Activated naive CD4-positive, alpha-beta T cell treated with anti-CD3 and anti-CD28 coated beads for 36 hours (primary cell): Measurements from ENCODE around the gene AFAP1L1. TPM values are rescaled to one million over a fixed set of nuclear protein-coding genes. Genes with fewer than 3 reads are reported as not detected.

Experiments
- CTCF ChIA-PET: fragments of 350-600 bp; sonication (Branson Sonifier 250); formaldehyde crosslinking; loops from one replicate; lab custom pipeline; 2021; ENCODE audit warnings: antibody characterized with exemption; lab: Charles Lee
- DNase-seq: peaks from one replicate; pipeline ENCODE4 v3.0.0-alpha.2; 2020
- H3K27ac Mint-ChIP-seq: one replicate; pipeline ENCODE4 v1.8.0; 2021; ENCODE audit warnings: mild to moderate bottlenecking, mixed read lengths
- H3K27me3 Mint-ChIP-seq: one replicate; pipeline ENCODE4 v1.8.0; 2021; ENCODE audit warnings: low read depth, mixed read lengths
- H3K36me3 Mint-ChIP-seq: one replicate; pipeline ENCODE4 v1.8.0; 2021; ENCODE audit warnings: low read depth, mixed read lengths
- H3K4me1 Mint-ChIP-seq: one replicate; pipeline ENCODE4 v1.8.0; 2021; ENCODE audit warnings: low read depth, mixed read lengths
- H3K4me3 Mint-ChIP-seq: one replicate; pipeline ENCODE4 v1.8.0; 2021; ENCODE audit warnings: mild to moderate bottlenecking, moderate library complexity, mixed read lengths
- H3K9me3 Mint-ChIP-seq: one replicate; pipeline ENCODE4 v1.8.0; 2021; ENCODE audit warnings: mixed read lengths
- intact Hi-C: fragments of 100-400 bp; cut with micrococcal nuclease; formaldehyde crosslinking; loops from one replicate; pipeline ENCODE4 v1.15.1; 2023
- total RNA-seq, 2 experiments: library from RNA; stranded (reverse); gene quantifications; one replicate each; pipeline ENCODE4 v1.2.3, GENCODE V29; 2021

Gene AFAP1L1
- total RNA-seq, 2 experiments from 2014 or later = 0.07 TPM; not detected in 1

DNA sequence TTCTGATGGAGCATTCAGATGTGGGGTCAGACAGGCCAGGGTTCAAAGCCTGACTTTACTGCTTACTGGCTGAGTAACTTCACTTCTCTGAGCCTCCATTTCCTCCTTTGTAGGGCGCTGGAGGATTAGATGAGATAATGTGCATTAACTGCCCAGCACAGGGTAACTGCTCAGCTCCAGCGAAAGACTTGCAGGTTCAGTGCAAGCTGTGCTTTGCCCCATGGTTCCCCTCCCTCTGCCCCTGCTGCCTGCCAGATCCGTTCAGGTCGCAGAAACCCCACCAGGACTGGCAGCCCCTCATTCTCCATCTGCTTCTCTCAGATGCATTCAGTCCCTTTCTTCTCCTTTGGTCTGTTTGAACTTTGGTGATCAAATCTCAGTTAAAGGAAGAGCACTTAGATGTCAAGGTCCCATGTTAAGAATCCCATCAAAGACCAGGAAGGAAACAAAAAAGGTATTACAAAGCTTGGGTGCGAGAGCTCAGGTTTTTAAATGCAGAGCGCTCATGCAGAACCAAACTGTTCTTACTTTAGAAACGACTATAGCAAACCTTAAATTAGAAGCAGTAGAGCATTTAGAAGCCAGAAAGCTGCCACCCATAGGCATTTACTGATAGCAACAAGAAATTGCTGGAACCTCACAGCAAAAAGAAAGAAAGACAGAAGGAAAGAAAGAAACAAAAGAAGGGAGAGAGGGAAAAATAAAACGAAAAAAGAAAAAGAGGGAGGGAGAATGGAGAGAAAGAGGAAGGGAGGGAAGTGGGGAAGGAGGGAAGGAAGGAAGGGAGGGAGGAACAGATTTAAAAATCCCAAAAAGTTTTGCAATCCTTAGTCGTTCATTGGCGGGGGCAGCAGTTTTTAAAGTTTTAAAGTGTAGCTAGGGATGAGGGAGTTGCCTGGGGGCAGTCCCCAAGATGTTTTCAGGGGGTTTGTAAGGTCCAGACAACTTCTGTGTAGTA is 23.5 kb downstream of the AFAP1L1 start:
- CTCF ChIA-PET = interaction anchor here (0.8 to 1.1 kb wide), 2 partner anchors 72 to 153 kb away, joined by 3 read pairs; partner anchors contain the start of gene ABLIM3
- Mint-ChIP-seq H3K9me3 (no peaks in the 10 kb centered on the region), H3K4me1 (peaks cover 51% of the 10 kb centered on the region), H3K4me3 (peak overlapping the region; percentile 28), H3K36me3 (no peaks in the 10 kb centered on the region), H3K27ac (no peak overlapping the region), H3K27me3 (no peaks in the 10 kb centered on the region)
- intact Hi-C loops = loop anchor here (5.0 kb wide), 1 partner anchor 137 kb away; no protein-coding TSS in a partner anchor
- DNase-seq = no peak

DNA sequence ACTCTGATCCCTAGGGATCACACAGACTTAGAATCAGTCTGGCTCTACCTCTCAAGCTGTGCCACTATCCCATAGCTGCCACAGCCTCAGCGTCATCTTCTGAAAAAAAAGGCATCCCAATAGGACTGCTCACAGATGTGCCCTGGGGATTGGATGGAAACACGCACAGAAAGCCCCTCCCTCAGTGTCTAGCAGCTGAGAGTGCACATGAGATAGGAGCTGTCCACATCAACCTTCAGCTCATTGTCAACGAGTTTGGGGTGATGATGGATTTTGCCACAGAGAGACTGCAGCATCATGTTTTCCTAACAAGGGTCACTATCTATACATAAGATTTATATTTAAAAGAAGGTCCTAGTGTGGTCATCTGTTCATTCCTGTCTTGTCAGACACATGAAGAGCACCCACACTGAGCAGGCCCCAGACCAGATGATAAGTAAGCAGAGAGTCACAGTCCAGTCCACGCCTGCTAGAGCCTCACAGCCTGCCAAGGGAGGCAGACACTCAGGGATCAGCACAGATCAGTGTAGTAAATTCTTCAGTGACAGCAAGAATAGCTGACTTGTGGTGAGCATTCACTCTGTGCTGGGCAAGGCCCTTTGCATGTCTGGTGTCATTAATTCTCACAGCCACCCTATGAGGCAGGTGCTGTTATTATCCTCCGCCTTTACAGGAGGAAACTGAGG is 25.8 kb downstream of the AFAP1L1 start:
- Mint-ChIP-seq H3K9me3 (no peaks in the 10 kb centered on the region), H3K4me1 (peaks cover 55% of the 10 kb centered on the region), H3K27ac (no peak overlapping the region), H3K4me3 (no peak overlapping the region), H3K27me3 (no peaks in the 10 kb centered on the region), H3K36me3 (no peaks in the 10 kb centered on the region)
- DNase-seq = no peak
- intact Hi-C loops = loop anchor here (2.0 to 5.0 kb wide), 2 partner anchors 61 to 135 kb away; partner anchors contain the start of gene PCYOX1L
- CTCF ChIA-PET = interaction anchor here (0.6 to 1.9 kb wide), 6 partner anchors 15 to 137 kb away, joined by 3 to 6 read pairs (median 4); no protein-coding TSS in a partner anchor

DNA sequence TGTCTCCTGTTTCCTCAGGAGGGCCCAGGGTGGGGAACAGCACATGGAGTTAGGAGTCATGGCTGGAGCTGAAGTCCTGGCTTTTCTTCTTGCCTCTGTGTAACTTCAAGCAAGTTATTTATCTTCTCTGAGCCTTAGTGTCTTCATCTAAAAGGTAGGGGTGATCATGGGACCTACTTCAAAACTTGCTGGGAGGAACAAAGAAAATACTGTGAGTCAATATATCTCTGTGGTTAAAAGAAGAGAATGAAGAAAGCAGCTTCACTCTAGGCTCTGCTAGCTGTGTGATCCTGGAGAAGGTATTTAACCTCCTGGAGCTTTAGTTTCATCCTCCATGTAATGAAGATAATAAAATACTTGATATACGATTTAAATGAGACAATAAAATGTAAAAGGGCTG is 26.5 kb downstream of the AFAP1L1 start:
- DNase-seq = no peak
- Mint-ChIP-seq H3K36me3 (no peaks in the 10 kb centered on the region), H3K4me3 (no peak overlapping the region), H3K4me1 (peaks cover 55% of the 10 kb centered on the region), H3K27me3 (no peaks in the 10 kb centered on the region), H3K27ac (no peak overlapping the region), H3K9me3 (no peaks in the 10 kb centered on the region)
- intact Hi-C loops = loop anchor here (2.0 to 5.0 kb wide), 2 partner anchors 61 to 134 kb away; partner anchors contain the start of gene PCYOX1L
- CTCF ChIA-PET = interaction anchor here (0.6 to 1.9 kb wide), 5 partner anchors 19 to 374 kb away, joined by 3 to 6 read pairs (median 4); no protein-coding TSS in a partner anchor

DNA sequence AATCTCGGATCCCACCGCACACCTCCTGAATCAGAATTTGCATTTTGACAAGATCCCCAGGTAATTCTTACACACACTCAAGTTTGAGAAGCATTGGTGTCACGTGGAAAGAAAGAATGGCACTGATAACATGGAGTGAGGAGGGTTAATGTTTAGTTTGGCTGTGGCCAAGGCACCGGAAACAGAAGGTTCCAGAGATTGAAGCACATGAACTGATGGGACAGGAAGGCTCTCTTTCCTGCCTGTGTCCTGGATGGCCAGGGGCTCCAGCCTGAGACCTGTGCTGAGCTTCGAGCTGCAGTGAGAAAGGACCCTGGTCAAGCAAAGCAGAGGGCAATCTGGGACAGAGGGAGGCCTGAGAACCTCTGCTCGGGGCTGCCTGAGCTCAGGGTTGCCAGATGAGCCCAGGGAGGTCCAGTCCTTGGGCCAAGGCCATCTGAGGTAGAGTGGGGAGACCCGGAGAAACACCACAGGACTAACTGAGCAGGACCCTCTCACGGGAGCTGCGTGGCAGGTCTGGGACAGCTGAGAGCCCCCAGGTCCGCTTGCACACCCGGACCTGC is 27.3 kb downstream of the AFAP1L1 start:
- H3K4me3 Mint-ChIP-seq = no peak overlapping the region
- CTCF ChIA-PET = interaction anchor here (0.6 to 1.3 kb wide), 3 partner anchors 18 to 374 kb away, joined by 3 to 5 read pairs (median 3); no protein-coding TSS in a partner anchor
- no peak overlapping the region for H3K27ac Mint-ChIP-seq
- intact Hi-C loops = loop anchor here (2.0 to 5.0 kb wide), 2 partner anchors 60 to 133 kb away; partner anchors contain the start of gene PCYOX1L
- no peaks in the 10 kb centered on the region for H3K9me3 Mint-ChIP-seq
- H3K36me3 Mint-ChIP-seq = no peaks in the 10 kb centered on the region
- no peaks in the 10 kb centered on the region for H3K27me3 Mint-ChIP-seq
- H3K4me1 Mint-ChIP-seq = peaks cover 55% of the 10 kb centered on the region
- no peak for DNase-seq

DNA sequence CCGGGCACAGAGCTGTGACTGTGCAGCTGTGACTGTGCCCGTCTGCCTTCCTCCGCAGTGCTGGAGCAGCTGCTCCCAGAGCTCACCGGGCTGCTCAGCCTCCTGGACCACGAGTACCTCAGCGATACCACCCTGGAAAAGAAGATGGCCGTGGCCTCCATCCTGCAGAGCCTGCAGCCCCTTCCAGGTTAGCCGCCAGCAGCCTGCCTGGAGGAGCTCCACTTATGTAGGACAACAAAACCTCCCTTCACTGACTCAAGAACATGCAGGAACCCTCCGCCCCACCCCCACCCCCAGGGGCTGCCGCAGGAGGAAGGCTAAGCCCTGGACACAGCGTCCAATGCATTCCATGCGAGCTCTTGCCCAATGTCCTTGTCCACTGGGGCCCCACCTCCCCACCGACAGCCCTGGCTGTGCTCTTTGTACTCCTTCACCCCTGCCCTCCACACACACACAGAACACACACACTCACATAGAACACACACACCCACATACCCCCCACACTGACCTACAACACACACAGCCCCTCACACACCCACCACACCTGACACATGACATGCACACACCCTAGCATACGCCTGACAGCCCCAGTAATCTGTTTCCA is 27.9 kb downstream of the AFAP1L1 start:
- Mint-ChIP-seq H3K27ac (no peak overlapping the region), H3K9me3 (no peaks in the 10 kb centered on the region), H3K4me3 (no peak overlapping the region), H3K27me3 (no peaks in the 10 kb centered on the region), H3K36me3 (no peaks in the 10 kb centered on the region), H3K4me1 (peaks cover 52% of the 10 kb centered on the region)
- DNase-seq = no peak
- CTCF ChIA-PET = interaction anchor here (0.7 kb wide), 1 partner anchor 72 kb away, joined by 3 read pairs; no protein-coding TSS in a partner anchor
- intact Hi-C loops = loop anchor here (2.0 to 5.0 kb wide), 2 partner anchors 59 to 133 kb away; partner anchors contain the start of gene PCYOX1L

DNA sequence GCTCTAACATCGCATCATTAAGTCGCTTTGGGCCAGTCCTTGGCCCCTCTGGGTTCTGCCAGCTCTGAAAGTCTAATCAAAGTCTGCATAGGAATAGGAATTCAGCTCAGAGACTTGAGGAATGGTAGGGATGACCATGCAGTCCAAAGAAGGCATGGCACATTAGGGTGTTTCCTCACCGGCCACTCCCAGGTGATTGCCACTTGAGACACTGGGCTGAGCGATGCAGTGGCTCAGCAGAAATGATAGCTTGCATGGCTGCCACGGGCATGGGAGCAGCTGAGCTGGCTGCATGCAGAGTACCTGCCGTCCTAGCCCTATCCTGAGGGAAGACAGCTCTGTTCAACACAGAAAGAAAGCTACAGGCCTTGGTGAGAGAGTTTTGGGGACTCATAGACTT is 28.8 kb downstream of the AFAP1L1 start:
- CTCF ChIA-PET = no interaction called here

DNA sequence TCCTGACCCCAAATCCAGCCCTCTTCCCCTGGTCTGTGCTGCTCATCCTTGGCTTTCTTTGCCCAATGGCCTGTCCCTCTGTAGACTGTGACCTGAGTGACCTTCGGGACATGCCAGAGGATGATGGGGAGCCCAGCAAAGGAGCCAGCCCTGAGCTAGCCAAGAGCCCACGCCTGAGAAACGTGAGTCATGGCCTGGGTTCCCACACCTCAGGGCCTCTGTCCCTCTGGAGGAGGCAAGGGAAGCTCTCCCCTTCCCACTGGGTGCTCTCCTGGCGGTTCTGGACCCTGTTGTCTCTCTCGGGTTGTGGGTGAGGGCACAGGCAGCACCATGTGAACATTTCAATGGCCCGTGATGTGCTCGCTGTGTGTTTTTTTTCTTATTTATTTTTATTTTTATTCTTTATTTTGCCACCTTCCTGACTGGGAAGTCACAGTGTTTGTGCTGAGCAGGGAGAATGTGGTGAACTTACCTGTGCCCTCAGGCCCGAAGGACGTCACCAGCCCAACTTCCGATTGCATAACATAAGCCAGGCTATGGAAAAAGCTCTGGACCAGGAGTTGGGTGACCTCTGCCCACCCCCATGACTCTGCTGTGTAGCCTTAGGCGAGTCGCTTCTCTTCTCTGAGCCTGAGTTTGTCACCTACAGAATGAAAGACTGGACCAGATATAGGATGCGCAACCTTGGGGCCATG is 29.5 kb downstream of the AFAP1L1 start:
- H3K4me1 Mint-ChIP-seq = peaks cover 38% of the 10 kb centered on the region
- intact Hi-C loops = no loop called here
- DNase-seq = no peak
- no peaks in the 10 kb centered on the region for H3K36me3 Mint-ChIP-seq
- CTCF ChIA-PET = no interaction called here
- no peak overlapping the region for H3K4me3 Mint-ChIP-seq
- no peak overlapping the region for H3K27ac Mint-ChIP-seq
- H3K9me3 Mint-ChIP-seq = no peaks in the 10 kb centered on the region
- H3K27me3 Mint-ChIP-seq = no peaks in the 10 kb centered on the region

More for the DNA sequence above, 28.8 kb downstream of the AFAP1L1 start:
- H3K9me3 Mint-ChIP-seq = no peaks in the 10 kb centered on the region
- no peak for DNase-seq
- H3K4me3 Mint-ChIP-seq = no peak overlapping the region
- peaks cover 45% of the 10 kb centered on the region for H3K4me1 Mint-ChIP-seq
- H3K27me3 Mint-ChIP-seq = no peaks in the 10 kb centered on the region
- intact Hi-C loops = no loop called here
- H3K36me3 Mint-ChIP-seq = no peaks in the 10 kb centered on the region
- H3K27ac Mint-ChIP-seq = no peak overlapping the region

DNA sequence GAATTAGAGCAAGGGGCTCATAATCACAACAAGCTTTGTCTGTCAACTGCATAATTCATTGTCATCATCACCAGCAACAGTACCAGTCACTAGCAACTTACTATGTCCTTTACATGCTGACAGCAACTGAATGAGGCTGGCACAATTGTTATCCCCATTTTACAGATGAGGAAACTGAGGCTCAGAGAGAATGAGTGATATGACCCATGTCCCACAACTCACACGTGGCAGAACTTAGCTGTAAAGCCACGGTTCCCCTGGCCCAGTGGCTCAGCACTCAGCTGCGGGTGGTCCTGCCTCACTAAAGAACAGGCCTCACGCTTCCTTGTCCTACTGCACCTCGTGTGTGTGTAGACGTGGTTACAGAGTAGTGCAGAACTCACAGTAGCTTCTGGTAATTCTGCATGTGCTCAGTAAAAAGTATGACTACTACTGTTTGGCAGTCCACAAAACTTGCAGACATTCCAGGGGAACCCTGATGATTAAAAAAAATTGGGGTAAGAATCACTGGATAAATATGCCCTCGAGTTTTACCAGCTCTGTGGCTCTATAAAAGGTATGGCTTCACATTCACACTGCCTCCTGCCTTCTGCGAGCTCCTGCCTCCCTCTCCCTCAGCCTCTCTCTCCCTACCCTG is 30.2 kb downstream of the AFAP1L1 start:
- no peak overlapping the region for H3K27ac Mint-ChIP-seq
- peaks cover 31% of the 10 kb centered on the region for H3K4me1 Mint-ChIP-seq
- DNase-seq = no peak
- CTCF ChIA-PET = no interaction called here
- no peaks in the 10 kb centered on the region for H3K9me3 Mint-ChIP-seq
- H3K36me3 Mint-ChIP-seq = no peaks in the 10 kb centered on the region
- H3K27me3 Mint-ChIP-seq = no peaks in the 10 kb centered on the region
- H3K4me3 Mint-ChIP-seq = no peak overlapping the region
- intact Hi-C loops = no loop called here

DNA sequence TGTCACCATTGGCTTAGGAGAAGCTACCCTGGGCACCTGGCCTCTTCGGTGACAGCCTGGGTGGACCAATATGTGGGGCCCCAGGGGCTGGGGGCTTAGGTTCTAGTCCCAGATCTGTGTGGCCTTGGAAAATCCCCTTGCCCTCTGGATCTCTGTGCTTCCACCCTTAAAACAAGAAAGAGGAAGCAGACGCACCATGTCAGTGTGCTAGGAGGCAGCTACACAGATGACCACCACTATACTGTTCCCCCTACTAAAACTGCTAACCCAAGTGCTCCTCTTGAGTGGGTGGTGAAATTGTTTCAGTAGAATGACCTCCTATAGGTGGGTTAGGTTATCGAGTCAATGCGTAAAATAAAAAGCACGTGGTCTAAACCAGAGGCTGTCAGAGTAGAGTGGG is 31.0 kb downstream of the AFAP1L1 start:
- Mint-ChIP-seq H3K9me3 (no peaks in the 10 kb centered on the region), H3K4me1 (peaks cover 26% of the 10 kb centered on the region), H3K4me3 (no peak overlapping the region), H3K27me3 (no peaks in the 10 kb centered on the region), H3K27ac (no peak overlapping the region), H3K36me3 (no peaks in the 10 kb centered on the region)
- CTCF ChIA-PET = no interaction called here
- intact Hi-C loops = no loop called here
- DNase-seq = no peak

DNA sequence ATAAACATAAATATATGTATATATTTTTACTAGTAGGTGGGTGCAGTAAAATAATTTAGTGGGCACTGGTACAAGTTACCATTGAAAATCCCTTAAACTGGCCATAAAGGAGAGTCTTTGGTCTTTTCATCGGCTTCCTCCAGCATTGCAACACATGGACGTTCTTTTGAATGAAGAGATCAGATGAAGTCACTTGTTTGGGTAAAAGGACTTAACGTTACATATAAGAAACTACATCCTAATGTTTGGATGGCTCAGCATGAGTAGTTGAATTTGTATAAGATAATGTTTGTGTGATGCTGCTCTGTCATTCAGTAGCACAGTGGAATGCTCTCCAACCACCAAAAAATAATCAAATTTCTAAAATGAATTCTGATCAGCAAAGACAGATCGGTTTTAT is 31.6 kb downstream of the AFAP1L1 start:
- DNase-seq = no peak
- intact Hi-C loops = no loop called here
- Mint-ChIP-seq H3K27me3 (no peaks in the 10 kb centered on the region), H3K27ac (no peak overlapping the region), H3K36me3 (no peaks in the 10 kb centered on the region), H3K4me3 (no peak overlapping the region), H3K4me1 (peaks cover 21% of the 10 kb centered on the region), H3K9me3 (no peaks in the 10 kb centered on the region)
- CTCF ChIA-PET = no interaction called here
